GM12874 (cell line): ENCODE results near the gene RRP8.

ENCODE experiments used
- TF ChIP-seq, protein P1 (sequence below): IDR thresholded peaks from 2 replicates; pipeline ENCODE4 v1.5.1; 2011; ENCODE audit warnings: low read depth, mild to moderate bottlenecking, control low read depth, low read length, moderate library complexity; ENCODE audit not compliant: insufficient read depth

The RRP8 gene

DNA sequence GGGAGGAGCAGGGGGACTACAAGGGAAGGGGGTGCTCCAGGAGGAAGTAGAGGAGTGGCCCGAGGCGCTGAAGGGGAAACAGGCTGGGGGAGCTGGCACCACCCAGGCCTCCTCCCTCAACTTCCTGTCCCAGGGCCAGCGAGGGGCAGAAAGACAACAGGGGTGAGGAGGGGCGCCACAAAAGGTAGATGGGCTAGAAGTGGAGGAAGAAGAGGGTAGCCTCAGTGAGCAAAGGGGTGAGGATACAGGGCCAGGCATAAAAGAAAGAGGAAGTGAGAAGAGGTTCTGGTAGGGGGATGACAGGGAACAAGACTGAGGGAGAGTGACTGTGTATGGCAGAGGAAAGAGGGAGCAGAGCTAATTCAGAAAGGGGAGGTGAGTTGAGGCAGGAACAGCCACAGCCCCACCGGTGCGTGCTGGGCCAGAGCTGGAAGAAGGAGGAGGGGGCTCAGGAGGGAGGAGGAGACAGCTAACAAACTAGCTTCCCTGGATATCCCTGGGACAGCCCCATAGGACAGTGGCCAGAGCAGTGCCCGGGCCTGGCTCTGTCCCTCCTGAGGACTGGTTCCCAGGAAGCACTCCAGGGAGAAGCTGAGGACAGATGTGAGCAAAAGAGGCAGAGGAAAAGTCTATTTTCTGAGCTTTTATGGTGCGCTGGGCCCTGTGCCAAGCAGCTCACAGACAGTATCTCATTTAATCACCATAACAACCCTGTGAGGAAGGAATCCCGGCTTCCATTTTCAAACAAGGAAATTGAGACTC is 43.7 kb upstream of the RRP8 start:
- TF ChIP-seq, protein P1, sequence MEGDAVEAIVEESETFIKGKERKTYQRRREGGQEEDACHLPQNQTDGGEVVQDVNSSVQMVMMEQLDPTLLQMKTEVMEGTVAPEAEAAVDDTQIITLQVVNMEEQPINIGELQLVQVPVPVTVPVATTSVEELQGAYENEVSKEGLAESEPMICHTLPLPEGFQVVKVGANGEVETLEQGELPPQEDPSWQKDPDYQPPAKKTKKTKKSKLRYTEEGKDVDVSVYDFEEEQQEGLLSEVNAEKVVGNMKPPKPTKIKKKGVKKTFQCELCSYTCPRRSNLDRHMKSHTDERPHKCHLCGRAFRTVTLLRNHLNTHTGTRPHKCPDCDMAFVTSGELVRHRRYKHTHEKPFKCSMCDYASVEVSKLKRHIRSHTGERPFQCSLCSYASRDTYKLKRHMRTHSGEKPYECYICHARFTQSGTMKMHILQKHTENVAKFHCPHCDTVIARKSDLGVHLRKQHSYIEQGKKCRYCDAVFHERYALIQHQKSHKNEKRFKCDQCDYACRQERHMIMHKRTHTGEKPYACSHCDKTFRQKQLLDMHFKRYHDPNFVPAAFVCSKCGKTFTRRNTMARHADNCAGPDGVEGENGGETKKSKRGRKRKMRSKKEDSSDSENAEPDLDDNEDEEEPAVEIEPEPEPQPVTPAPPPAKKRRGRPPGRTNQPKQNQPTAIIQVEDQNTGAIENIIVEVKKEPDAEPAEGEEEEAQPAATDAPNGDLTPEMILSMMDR: no peak

DNA sequence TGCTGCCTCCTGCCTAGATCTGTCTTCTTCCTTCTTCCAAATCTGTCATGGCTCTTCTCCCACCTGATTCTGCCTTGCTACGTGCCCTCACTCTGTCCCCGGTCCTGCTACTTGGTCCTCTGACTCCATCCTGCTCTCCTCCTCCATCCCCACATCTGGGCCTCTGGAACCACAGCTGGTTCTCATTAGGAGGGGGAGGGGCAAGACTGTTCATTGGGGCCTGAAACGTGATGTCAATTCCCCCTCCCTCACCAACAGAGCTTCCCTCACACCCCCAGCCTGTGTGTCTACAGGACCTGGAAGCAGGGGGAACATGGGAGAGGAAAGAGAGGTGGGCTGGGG is 43.1 kb upstream of the RRP8 start:
- TF ChIP-seq, protein P1: no peak

DNA sequence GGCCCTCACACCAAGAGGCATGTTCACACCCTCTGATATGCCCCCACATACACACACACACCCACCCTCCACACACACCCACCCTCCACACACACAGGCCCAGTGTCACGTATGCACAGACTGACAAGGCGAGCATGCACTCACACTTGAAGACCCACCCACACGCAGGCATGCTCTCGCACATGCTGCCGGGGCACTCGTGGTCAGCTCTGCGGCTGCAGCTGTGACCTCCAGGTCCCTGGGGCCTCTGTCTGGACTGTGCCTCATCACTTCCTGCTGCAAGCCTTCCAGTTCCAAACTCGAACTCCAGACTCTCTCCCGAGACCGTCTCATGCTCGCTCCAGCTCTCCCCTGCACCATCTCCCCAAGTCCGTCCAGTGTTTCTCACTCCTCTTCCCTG is 42.7 kb upstream of the RRP8 start:
- TF ChIP-seq, protein P1: no peak

DNA sequence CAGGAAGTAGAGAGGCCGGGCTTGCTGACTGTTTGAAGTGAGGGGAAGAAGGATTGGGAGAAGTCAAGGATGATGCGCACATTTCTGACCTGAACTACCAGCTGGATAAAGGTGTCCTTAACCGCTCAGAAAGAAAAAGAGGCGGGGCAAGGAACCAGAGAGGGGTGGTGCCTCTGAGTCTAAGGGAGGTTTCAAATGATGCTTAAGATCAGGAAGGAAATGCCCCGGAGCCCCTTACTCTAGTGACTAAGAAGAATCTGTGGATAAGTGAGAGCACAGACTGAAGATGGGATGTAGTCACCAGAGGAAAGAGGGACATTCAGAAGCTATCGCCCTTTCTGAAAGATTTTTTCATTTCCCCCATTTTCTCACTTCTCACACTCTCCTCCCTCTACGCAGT is 39.5 kb upstream of the RRP8 start:
- TF ChIP-seq, protein P1: no peak

DNA sequence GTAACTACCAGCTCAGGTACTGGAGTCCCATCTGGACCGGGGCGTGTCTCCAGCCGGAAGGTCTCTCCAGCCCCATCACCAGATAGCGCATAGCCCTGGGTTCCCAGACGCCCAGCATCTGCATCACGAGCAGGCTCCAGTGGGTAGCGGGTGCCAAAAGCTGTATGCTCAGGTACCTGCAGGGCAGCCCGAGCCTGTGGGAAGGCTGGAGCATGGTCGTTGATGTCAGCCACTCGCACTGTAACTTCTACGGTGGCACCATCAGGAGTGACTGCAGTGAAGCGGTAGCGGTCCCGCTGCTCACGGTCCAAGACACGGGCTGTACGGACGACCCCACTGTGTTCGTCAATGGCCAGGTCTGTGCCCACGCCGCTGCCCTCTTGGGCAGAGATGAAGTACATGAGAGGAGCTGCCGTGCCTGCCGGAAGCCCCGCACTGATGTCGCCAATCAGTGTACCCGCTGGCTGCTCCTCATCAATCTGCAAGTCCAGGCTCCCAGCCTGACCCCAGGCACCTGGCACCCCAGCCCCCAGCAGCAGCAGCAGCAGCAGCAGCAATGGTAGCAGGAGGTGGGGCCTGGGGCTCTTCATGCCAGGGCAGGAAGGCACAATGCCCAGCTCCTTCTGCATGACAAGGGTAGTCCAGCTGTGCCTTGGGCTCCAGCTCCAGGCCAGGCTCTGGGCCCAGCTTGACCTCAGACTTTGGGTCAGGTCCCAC is 37.7 kb upstream of the RRP8 start:
- TF ChIP-seq, protein P1: no peak

DNA sequence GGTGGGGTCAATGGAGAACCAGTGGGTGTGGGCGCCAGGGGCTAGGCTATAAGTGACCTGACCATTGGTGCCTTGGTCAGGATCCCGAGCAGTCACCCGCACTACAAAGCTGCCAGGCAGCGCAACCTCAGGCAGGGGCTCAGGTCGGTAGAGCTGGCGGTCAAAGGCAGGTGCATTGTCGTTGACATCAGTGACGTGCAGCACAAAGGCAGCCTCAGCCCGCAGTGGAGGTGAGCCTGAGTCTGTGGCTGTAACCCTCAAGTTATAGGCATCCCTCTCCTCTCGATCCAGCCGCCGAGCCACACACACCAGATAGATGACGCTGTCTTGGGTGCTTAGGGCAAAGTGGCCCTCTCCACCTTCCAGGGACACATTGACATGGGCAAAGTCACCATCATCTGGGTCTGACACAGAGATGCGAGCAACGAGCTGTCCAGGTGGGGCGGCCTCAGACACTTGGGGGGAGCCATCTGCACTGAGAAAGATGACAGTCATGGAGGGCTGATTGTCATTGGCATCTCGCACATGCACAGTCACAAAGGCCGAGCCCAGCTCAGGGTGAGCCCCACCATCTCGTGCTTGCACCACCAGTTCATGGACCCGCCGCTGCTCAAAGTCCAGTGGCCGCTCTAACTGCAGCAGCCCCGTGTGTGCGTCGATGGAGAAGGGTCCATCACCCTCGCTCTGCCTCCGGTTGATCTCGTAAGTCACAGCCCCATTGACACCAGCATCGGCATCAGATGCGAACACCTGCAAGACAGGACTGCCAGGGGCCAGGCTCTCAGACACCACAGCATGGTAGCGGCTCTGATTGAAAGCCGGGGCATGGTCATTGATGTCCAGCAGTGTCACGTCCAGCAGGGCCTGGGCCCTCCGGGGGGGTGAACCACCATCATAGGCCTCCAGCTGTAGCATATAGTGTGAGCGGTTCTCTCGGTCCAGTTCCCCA is 36.9 kb upstream of the RRP8 start:
- TF ChIP-seq, protein P1: no peak

DNA sequence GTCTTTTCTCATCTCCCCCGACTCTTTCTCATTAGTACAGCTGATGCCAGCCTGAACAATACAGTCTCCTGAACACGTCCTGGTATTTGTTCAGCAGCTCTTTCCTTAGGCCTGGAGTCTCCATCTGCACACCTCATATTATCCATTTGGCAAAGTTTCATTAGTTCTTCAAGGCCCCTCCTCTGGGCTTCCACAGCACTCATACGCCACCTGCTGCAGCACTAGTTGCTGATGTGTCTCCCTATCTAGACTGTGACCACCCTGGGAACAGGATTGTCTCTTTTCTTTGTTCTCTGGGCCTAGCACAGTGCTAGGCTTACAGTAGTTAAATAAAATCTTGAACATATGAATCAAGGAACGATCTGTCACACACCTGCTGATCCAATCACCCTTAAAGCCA is 35.0 kb upstream of the RRP8 start:
- TF ChIP-seq, protein P1: no peak
